GM18505 (cell line): ENCODE measurements around the gene KLHL29.

Source experiments
- ATAC-seq: cut with Tn5 transposase; IDR thresholded peaks from one replicate; pipeline ENCODE4 v1.9.1; 2021; ENCODE audit not compliant: unreplicated experiment
- POLR2A ChIP-seq: IDR thresholded peaks from 4 replicates; pipeline ENCODE4 v1.6.1; 2011; ENCODE audit warnings: borderline replicate concordance; ENCODE audit not compliant: insufficient read depth, insufficient read length; ENCODE audit errors: extremely low read depth

KLHL29 gene

DNA sequence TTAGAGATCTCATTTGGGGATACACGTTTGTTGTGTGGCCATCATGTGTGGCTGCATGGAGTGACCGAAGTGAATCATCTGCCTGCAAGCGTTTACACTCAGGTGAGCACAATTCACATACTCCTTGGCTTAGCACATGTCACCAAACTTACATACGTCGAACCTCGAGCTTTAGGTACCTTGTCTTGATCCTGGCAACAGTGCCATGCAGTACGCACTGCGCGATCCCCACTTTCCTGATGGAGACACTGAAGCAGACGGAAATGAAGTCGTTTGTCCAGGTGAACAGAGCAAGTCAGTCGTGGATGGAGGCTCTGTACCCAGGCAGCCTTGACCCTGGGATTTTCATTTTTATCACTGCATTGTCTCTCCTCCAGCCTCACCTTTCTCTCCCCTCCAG, 32.3 kb downstream of the KLHL29 start:
- ATAC-seq = no peak
- TF ChIP-seq POLR2A = no peak

- no peak for ATAC-seq
- TF ChIP-seq POLR2A = no peak
Measured at GRCh38 chr2:23418056-23418455, 33.1 kb downstream of the KLHL29 start.

- no peak for ATAC-seq
- no peak for TF ChIP-seq POLR2A
Measured at GRCh38 chr2:23418461-23418911, 33.5 kb downstream of the KLHL29 start.

- TF ChIP-seq POLR2A = no peak
- ATAC-seq = no peak
Measured at GRCh38 chr2:23419171-23420090, 34.5 kb downstream of the KLHL29 start.

- no peak for TF ChIP-seq POLR2A
Measured at GRCh38 chr2:23420091-23420839, 35.3 kb downstream of the KLHL29 start.

DNA sequence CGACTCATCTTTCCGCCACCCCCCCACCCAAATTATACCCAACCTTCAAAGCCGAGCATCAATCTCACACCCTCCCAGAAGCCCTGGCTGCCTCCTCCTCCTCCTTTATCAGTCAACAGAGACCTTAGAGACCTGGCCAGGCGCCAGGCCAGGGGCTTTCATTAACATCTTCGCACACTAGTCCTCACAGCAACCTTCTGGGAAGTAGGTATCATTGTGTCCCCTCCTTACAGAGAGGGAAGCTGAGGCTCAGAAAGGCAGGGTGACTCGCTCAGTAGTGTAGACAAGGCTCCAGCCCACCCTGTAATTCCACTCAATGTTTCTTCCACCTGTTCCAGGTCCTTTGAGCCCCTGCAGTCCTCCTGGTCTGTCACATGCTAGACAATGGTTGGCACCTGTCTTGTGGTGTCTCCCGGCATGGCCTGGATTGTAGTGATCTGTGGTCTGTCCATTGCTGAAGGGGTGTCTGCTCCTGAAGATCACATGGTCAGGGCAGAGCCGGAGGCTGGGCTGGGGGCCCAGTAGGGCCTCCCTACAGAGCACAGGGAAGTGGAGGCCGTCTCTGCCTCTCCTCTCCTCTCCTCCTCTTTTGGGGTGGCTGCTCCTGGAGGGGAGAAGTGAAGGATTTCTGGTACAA, 36.0 kb downstream of the KLHL29 start:
- no peak for ATAC-seq
- no peak for TF ChIP-seq POLR2A

More at GRCh38 chr2:23420091-23420839, 35.3 kb downstream of the KLHL29 start:
- no peak for ATAC-seq

GRCh38 chr2:23422089-23423061, 37.4 kb downstream of the KLHL29 start:
- no peak for TF ChIP-seq POLR2A
- no peak for ATAC-seq

DNA sequence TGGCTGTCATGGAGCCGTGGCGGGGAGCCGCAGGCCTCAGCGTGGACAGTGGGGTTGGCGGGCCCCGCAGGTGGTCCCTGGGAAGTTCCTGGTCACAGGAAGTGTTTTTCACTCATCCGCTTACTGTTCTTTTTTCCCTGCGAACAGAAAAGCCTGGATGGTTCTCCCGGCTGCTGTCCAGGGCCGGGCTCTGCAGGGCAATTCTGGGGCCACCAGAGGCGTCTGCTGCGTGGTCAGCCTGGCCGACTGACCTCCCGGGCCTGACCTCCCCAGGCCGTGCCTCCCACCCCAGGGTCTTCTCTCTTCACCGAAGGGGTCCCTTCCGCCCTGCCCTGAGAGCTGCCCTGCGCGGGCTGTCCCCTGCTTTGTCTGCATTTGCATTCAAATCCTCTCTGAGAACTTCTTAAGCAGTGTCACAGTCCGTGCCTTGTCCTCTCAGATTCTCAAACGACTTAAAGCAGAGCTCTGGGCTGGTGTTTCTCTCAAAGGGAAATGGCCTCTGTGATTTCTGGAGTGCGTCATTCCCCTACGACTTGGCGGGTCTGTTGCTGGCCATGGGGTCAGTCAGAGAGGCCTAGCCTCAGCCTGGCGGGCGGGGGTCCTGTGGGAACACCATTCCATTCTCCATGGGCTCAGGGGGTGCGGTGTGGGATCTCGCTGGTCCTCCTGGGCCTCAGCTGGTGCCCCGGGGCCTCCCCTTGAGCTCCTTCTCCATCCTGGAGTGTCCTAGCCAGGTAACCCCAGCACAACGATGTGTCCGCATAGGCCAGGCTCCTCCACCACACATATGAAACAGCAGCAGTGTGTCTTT, 38.3 kb downstream of the KLHL29 start:
- no peak for TF ChIP-seq POLR2A
- ATAC-seq = no peak

DNA sequence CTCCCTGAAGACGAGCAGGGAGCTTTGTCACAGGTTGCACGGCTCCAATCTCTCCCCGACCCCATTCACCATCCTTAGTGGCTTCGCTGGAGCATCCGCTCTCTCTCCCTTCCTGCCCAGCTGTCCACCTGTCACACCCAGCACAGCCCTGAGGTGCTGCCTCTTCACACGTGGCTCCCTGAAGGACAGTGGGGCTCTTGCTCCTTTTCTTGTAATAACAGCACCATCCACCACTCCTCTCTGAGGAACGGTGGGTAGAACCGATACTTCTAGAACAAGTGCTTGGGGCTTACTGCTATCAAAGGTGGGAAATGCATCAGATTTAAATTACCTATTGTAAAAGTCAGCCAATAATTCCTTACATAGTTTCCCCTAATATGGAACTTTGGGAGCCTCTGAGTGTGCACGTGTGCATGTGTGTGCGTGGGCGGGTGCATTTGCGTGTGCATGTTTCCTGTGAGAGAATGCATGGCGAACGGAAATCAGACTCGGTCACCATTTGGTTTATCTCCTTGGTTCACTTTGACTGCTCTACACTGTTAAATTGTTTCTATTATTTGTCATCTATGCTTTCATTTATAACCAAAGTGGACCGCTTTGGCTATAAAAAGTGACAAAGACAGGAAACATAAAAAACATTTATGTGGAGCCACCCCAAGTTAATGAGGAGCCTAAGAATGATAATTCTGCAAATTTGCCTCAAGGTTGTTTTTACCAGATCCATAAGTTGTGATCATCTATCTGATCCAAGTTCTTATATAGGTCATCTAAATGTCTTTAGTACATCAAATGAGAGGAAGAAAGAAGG, 39.1 kb downstream of the KLHL29 start:
- no peak for TF ChIP-seq POLR2A
- ATAC-seq = no peak

GRCh38 chr2:23425338-23425871, 40.4 kb downstream of the KLHL29 start:
- no peak for ATAC-seq
- no peak for TF ChIP-seq POLR2A

- no peak for TF ChIP-seq POLR2A
- no peak for ATAC-seq
Measured at GRCh38 chr2:23425885-23426262, 40.9 kb downstream of the KLHL29 start.
